NT2/D1 (cell line): Measurements from ENCODE around the gene FBXO21.

Source experiments
- SUZ12 ChIP-seq: IDR thresholded peaks from 2 replicates; pipeline ENCODE4 v1.6.1; 2011; ENCODE audit not compliant: insufficient read length, insufficient read depth; ENCODE audit errors: extremely low read depth
- YY1 ChIP-seq: IDR thresholded peaks from 2 replicates; pipeline ENCODE4 v1.6.1; 2011; ENCODE audit not compliant: insufficient read length, insufficient read depth
- ZNF274 ChIP-seq: IDR thresholded peaks from 2 replicates; pipeline ENCODE4 v1.6.1; 2011; ENCODE audit warnings: mild to moderate bottlenecking, low read depth, low read length

DNA sequence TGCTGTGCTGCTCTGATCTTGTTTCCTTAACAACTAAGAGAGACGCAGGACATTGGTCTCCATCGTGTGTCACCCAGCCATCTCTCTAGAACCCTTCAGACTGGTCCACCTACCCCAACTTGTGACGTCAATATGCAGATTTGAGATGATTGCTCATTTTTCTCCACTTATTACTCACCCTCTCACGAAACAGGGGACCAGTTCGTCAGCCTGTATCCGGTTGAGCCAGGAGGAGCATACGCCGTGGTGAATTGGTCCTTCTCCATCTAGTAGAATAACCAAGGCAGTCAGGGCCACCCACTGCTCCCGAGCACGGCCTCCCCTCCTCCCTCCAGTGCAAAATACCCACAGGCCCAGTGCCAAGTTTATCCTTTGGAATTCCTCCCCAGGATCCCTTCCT is 36.2 kb upstream of the FBXO21 start:
- TF ChIP-seq YY1 = no peak
- TF ChIP-seq ZNF274 = no peak
- no peak for TF ChIP-seq SUZ12
